BE2C (cell line): ENCODE data around the gene CUEDC2.

Experiments used
- DNase-seq: peaks from one replicate; pipeline ENCODE4 v3.0.0-alpha.2; 2020
- H3K27me3 ChIP-seq: fragments of 250-450 bp; sonication (Bioruptor Pico); 2 replicates; pipeline ENCODE4 v1.5.1; 2020; ENCODE audit warnings: mild to moderate bottlenecking
- H3K36me3 ChIP-seq: fragments of 250-450 bp; sonication (Bioruptor Pico); 2 replicates; pipeline ENCODE4 v1.5.1; 2020; ENCODE audit warnings: mild to moderate bottlenecking
- H3K4me1 ChIP-seq: fragments of 250-450 bp; sonication (Bioruptor Pico); 2 replicates; pipeline ENCODE4 v1.5.1; 2020
- H3K4me3 ChIP-seq: 2 replicates; pipeline ENCODE4 v1.5.1; 2011; ENCODE audit warnings: low read depth, low read length
- H3K9me3 ChIP-seq: fragments of 250-450 bp; sonication (Bioruptor Pico); 2 replicates; pipeline ENCODE4 v1.5.1; 2020
- CTCF ChIP-seq: IDR thresholded peaks from 2 replicates; pipeline ENCODE4 v1.5.1; 2012; ENCODE audit warnings: mild to moderate bottlenecking, low read depth, low read length

Gene CUEDC2

GRCh38 chr10:102402512-102402896, 29.9 kb downstream of the CUEDC2 start:
- TF ChIP-seq CTCF = no peak
- no peak overlapping the region for H3K4me3 ChIP-seq
- peaks cover 3% of the 10 kb centered on the region; the same call in 1 of the 2 replicates for H3K4me1 ChIP-seq
- peaks cover 23% of the 10 kb centered on the region for H3K36me3 ChIP-seq
- DNase-seq = no peak
- H3K9me3 ChIP-seq = no peaks in the 10 kb centered on the region
- no peaks in the 10 kb centered on the region for H3K27me3 ChIP-seq

- Histone ChIP-seq H3K9me3 (no peaks in the 10 kb centered on the region), H3K4me3 (no peak overlapping the region), H3K36me3 (peaks cover 23% of the 10 kb centered on the region), H3K27me3 (no peaks in the 10 kb centered on the region), H3K4me1 (peaks cover 3% of the 10 kb centered on the region; the same call in 1 of the 2 replicates)
- peak; percentile 42 for DNase-seq
- no peak for TF ChIP-seq CTCF
Observed at GRCh38 chr10:102401735-102402511, 30.5 kb downstream of the CUEDC2 start.

- Histone ChIP-seq H3K4me1 (peaks cover 3% of the 10 kb centered on the region; the same call in 1 of the 2 replicates), H3K27me3 (no peaks in the 10 kb centered on the region), H3K4me3 (no peak overlapping the region), H3K9me3 (no peaks in the 10 kb centered on the region), H3K36me3 (peaks cover 23% of the 10 kb centered on the region)
- TF ChIP-seq CTCF = no peak
- no peak for DNase-seq
Observed at GRCh38 chr10:102401342-102401654, 31.1 kb downstream of the CUEDC2 start.

GRCh38 chr10:102400598-102401341, 31.6 kb downstream of the CUEDC2 start:
- DNase-seq = no peak
- TF ChIP-seq CTCF = no peak
- H3K27me3 ChIP-seq = no peaks in the 10 kb centered on the region
- peaks cover 3% of the 10 kb centered on the region; the same call in 1 of the 2 replicates for H3K4me1 ChIP-seq
- H3K36me3 ChIP-seq = peaks cover 23% of the 10 kb centered on the region
- no peaks in the 10 kb centered on the region for H3K9me3 ChIP-seq
- no peak overlapping the region for H3K4me3 ChIP-seq

- peaks cover 23% of the 10 kb centered on the region for H3K36me3 ChIP-seq
- no peak overlapping the region for H3K4me3 ChIP-seq
- H3K4me1 ChIP-seq = peaks cover 3% of the 10 kb centered on the region; the same call in 1 of the 2 replicates
- H3K27me3 ChIP-seq = no peaks in the 10 kb centered on the region
- H3K9me3 ChIP-seq = no peaks in the 10 kb centered on the region
- no peak for TF ChIP-seq CTCF
- no peak for DNase-seq
Observed at GRCh38 chr10:102400076-102400475, 32.3 kb downstream of the CUEDC2 start.
